ENCODE measurements around the gene CCSER1. TPM values are rescaled to one million over a fixed set of nuclear protein-coding genes. Genes with fewer than 3 reads are reported as not detected.
"Not testable (repeated sequence)": the region's sequence is repeated elsewhere in the genome, so short reads cannot be mapped to it uniquely, and the experiment has no call there.

CCSER1 gene
- total and polyA plus RNA-seq, 2 of the 8 experiments (the other 6 are each of a cell fraction or from before 2014, with no cell fraction given): 0.26 to 0.84 TPM

GRCh38 chr4:91373546-91373945 lies 1246.4 kb downstream of the CCSER1 start (continued):
- TF ChIP-seq CTBP2 (IDR thresholded peaks at IDR 0.05; ENCODE audit: borderline replicate concordance, insufficient read depth, insufficient read length, low read length) (no peak), JUN (IDR thresholded peaks at IDR 0.05; ENCODE audit: low read depth, low read length) (no peak), BACH1 (IDR thresholded peaks at IDR 0.05; ENCODE audit: low read length) (no peak), NANOG (IDR thresholded peaks at IDR 0.05; ENCODE audit: insufficient read depth, low read depth, low read length, poor library complexity, severe bottlenecking) (no peak), CTCF (IDR thresholded peaks at IDR 0.05; ENCODE audit: control extremely low read depth in 1 of 3, insufficient read depth in 1 of 3, low read depth in 1 of 3, low read length in 3 of 3) (no peak)

- H3K4me3 ChIP-seq (ENCODE audit: extremely low read depth in 1 of 4, insufficient read depth in 2 of 4, low read depth in 3 of 4, low read length in 4 of 4); H2AK5ac ChIP-seq (ENCODE audit: low read depth, low read length); H3K27me3 ChIP-seq (replicated peaks in 1 of 4; ENCODE audit: control insufficient read depth in 3 of 4, extremely low read depth in 1 of 4, insufficient read depth in 3 of 4, low read length in 3 of 4); H3K4me2 ChIP-seq (ENCODE audit: insufficient read depth in 1 of 2, low read depth in 2 of 2, low read length in 2 of 2); H3K27ac ChIP-seq (ENCODE audit: low read depth, low read length); H4K91ac ChIP-seq (replicated peaks; ENCODE audit: insufficient read length, low read length); H2BK15ac ChIP-seq (ENCODE audit: low read length); H2AFZ ChIP-seq (ENCODE audit: low read length); FAIRE-seq; H3K18ac ChIP-seq (ENCODE audit: extremely low read depth, low read length); POLR2A ChIA-PET (ENCODE audit: partially characterized antibody); H3K79me2 ChIP-seq (ENCODE audit: control insufficient read depth in 1 of 2, insufficient read depth in 2 of 2, low read length in 2 of 2); H3K79me1 ChIP-seq (ENCODE audit: low read depth, low read length); H2BK120ac ChIP-seq (replicated peaks; ENCODE audit: low read depth, low read length); H3K36me3 ChIP-seq (ENCODE audit: control insufficient read depth in 2 of 4, insufficient read depth in 4 of 4, low read length in 3 of 4); H3K9ac ChIP-seq (replicated peaks in 1 of 4; ENCODE audit: extremely low read depth in 1 of 4, low read depth in 3 of 4, low read length in 3 of 4); H3K4me1 ChIP-seq (replicated peaks in 1 of 4; ENCODE audit: control insufficient read depth in 3 of 4, insufficient read depth in 4 of 4, low read length in 3 of 4); H2BK12ac ChIP-seq (ENCODE audit: low read depth, low read length); H4K20me1 ChIP-seq (replicated peaks in 1 of 2; ENCODE audit: control insufficient read depth in 1 of 2, insufficient read depth in 2 of 2, low read length in 2 of 2); CTCF ChIA-PET (ENCODE audit: partially characterized antibody); H2BK5ac ChIP-seq (ENCODE audit: low read depth, low read length); DNase-seq (ENCODE audit: low read depth in 1 of 2, low spot score in 2 of 2); H3K9me3 ChIP-seq (ENCODE audit: insufficient read depth in 2 of 2, low read depth in 1 of 2, low read length in 1 of 2); H3K23me2 ChIP-seq (ENCODE audit: low read depth, low read length); H4K8ac ChIP-seq (ENCODE audit: extremely low read depth, insufficient read depth, low read length); H2BK20ac ChIP-seq (ENCODE audit: low read length); H3K4ac ChIP-seq (replicated peaks; ENCODE audit: insufficient read length, low read depth, low read length); H4K5ac ChIP-seq (ENCODE audit: insufficient read length, low read depth, low read length); H3K14ac ChIP-seq (ENCODE audit: insufficient read length); H3K23ac ChIP-seq (ENCODE audit: insufficient read length); H3K56ac ChIP-seq (replicated peaks; ENCODE audit: insufficient read length, low read depth, low read length): not testable (repeated sequence)
- 90% methylated on average over 7 of the region's 7 CpGs; no CpG with 5 or more reads in 1 of the 2 experiments for WGBS, 2 experiments (ENCODE audit: extremely low coverage in 1 of 2, insufficient coverage in 1 of 2, insufficient read length in 1 of 2, insufficient replicate concordance in 2 of 2, low coverage in 1 of 2, low lambda C conversion rate in 2 of 2, missing lambda C conversion rate in 1 of 2)
Observed at GRCh38 chr4:91405431-91405830, 1278.2 kb downstream of the CCSER1 start.
